ENCODE data around the gene SH3GL1.

- TF ChIP-seq EZH2 (IDR thresholded peaks at IDR 0.05) = no peak
- no peak for TF ChIP-seq POLR2AphosphoS5 (IDR thresholded peaks at IDR 0.05; ENCODE audit: borderline replicate concordance, low read depth, low read length)
Measured at GRCh38 chr19:4414800-4415321, 14.5 kb upstream of the SH3GL1 start.

All from SK-N-MC (cell line).